GM12891 (cell line): ENCODE results near the gene ATP1A4.
A peak's percentile ranks its signal among the peaks of the same experiment; 100 is the strongest.

ENCODE experiments used
- DNase-seq: peaks from one replicate; pipeline ENCODE4 v3.0.0; 2011; ENCODE audit warnings: low spot score; ENCODE audit not compliant: insufficient read length
- FAIRE-seq: peaks from 2 replicates; lab custom pipeline; 2011; peaks lifted over from hg19 to GRCh38; lab: Jason Lieb, UNC
- PAX5 ChIP-seq: IDR thresholded peaks from 2 replicates; pipeline ENCODE4 v1.6.1; 2011; ENCODE audit warnings: low read length, moderate library complexity, mild to moderate bottlenecking; ENCODE audit not compliant: insufficient read depth, severe bottlenecking
- POLR2A ChIP-seq: IDR thresholded peaks from 2 replicates; pipeline ENCODE4 v1.6.1; 2011; ENCODE audit warnings: low read depth, low read length, control low read depth
- POLR2AphosphoS5 ChIP-seq: IDR thresholded peaks from 2 replicates; pipeline ENCODE4 v1.6.1; 2011; ENCODE audit warnings: low read depth, low read length, control low read depth
- POU2F2 ChIP-seq: IDR thresholded peaks from 2 replicates; pipeline ENCODE4 v1.6.1; 2011; ENCODE audit warnings: low read depth, mild to moderate bottlenecking, control low read depth, low read length, moderate library complexity
- SPI1 ChIP-seq: IDR thresholded peaks from 2 replicates; pipeline ENCODE4 v1.6.1; 2011; ENCODE audit warnings: low read depth, low read length, control low read depth
- TAF1 ChIP-seq: IDR thresholded peaks from 2 replicates; pipeline ENCODE4 v1.6.1; 2011; ENCODE audit warnings: low read depth, low read length, control low read depth

ATP1A4 gene

DNA sequence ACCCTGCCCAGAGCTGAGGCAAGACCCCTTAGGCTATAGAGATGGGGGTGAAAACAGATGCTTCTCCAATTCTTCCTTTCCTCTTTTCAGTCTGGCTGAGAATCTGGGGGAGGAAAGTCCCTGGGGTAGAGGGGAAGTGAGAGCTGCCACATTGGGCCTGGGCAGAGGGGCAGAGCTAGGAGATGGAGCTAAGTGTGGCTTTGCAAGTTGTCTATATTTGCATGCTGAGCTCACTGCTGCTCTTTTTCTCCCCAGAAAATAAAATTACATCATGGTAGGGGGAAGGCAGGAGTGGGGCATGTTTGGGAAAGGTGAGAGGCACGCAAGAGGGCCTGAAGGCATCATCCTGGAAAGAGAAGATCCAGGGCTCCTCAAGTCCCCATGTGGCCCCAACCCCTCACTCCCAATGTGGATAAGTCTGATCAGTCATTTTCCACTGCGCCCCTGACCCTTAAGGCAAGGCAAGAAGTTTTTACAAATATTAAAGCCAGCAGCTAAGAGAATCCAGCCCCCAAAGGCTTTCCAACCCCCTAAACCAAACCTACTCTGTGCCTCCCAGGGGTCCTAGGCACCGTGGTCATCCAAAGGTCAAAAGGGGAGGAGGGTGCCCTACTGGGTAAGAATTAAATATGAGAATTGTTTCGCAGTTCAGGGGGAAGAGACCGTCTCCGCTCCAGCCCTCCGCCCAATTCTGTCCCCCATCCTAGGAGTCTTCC lies 53.3 kb downstream of the ATP1A4 start:
- DNase-seq (peak; percentile 33), FAIRE-seq (peak; percentile 90)

DNA sequence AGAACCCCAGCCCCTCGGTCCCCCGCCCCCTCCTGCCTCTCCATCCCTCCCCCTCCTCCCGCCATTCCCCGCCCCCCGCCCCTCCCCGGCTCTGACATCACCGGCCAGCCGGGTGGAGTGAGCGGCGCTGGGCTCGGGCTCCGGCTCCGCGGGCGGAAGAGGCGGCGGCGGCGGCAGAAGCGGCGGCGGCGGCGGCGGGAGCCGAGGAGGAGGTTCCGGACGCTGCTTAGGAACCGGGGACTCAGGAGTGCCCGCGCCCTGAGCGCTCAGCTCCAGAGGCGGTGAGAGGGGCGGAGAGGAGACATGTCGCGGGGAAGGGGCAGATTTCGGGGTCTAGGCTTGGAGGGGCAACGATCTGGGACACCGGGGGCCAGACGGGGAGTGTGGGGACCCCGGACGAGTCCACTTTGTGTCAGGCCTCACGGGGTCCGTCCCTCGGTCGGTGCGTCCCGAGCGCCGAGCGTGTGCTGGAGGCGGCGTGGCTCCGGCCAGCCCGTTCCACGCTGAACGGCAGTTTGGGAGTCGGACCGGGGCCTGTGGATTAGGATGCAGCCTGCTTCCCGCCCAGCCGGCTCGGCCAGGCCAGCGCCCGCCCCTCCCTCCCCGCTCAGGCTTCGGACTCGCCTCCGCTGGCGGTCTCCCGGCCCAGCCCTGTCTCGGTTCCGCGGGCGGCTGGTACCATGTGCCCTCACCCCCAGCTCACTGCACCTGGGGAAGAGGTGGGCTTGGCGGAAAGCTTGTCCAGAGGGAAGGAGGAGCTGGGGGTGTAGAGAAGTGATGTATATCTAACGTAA lies 54.0 kb downstream of the ATP1A4 start, which contains the start of gene PEA15:
PEA15 (plus strand) TSS at position 143 of the 794 bp plus-strand sequence. CDS start 6,161 bp downstream, outside the sequence.
- FAIRE-seq = no peak
- TF ChIP-seq POLR2A = no peak
- TF ChIP-seq POLR2AphosphoS5 = no peak
- no peak for TF ChIP-seq PAX5
- TF ChIP-seq POU2F2 = no peak
- TF ChIP-seq SPI1 = no peak
- no peak for TF ChIP-seq TAF1
- peak; percentile 84 for DNase-seq

More for the DNA sequence above, 53.3 kb downstream of the ATP1A4 start:
- TF ChIP-seq SPI1 (peak; percentile 95), PAX5 (no peak), POU2F2 (no peak; the same call in 1 of the 2 replicates)

DNA sequence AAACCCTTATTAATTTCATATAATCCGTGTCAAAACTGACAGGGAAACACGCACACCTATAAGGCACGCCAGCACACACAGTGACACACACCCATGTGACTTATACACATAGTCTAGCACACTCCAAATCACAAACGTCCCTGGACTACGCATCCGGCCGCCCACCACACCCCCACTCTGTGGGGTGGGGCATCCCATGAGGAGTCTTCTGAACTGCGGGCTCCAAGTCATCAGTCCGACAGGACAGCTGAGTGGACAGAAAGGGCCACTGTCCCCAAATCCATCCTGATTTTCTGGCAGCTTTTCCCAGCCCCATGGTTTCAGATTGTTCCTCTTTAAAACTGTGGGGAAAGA lies 54.6 kb downstream of the ATP1A4 start:
- TF ChIP-seq POLR2AphosphoS5 = no peak
- no peak for TF ChIP-seq POU2F2
- no peak for TF ChIP-seq SPI1
- no peak for TF ChIP-seq TAF1
- TF ChIP-seq POLR2A = no peak
- TF ChIP-seq PAX5 = no peak
- DNase-seq = peak; percentile 56
- FAIRE-seq = peak; percentile 80

DNA sequence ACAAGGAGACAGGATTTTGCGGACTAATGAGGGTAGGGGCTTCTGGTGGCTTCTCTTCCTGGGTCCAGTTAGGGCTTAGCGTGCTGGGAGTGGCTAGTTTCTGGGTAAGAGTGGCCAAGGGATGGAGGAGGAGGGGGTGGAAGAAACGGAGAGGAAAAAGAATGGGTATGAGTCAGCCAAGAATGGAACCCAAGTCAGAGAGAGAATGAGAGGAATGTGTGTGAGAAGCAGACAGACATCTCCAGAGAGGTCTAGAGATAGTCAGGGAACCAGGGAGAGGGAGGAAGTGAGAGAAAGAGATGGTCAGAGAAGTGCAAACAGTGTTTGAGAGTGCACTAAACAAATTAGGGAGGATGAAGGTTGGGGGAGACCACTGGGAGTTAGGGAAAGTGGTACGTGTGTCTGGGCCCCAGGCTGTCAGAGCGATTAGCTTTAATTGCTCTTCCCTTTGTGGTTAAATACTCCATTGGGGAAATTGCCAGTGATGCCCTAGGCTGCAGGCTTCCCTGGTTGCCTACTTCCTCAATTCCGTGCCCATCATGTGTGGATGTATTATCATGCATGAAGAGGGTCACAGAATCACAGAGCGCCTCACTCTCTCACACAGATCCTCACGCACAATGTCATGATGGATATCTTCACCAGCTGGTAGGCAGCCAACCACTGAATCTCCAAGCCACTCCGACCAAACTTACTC lies 55.2 kb downstream of the ATP1A4 start:
- TF ChIP-seq POLR2A (no peak), POU2F2 (peak; percentile 50; the same call in 1 of the 2 replicates), POLR2AphosphoS5 (no peak), TAF1 (no peak), SPI1 (peak; percentile 86), PAX5 (no peak)
- peak; percentile 56 for FAIRE-seq
- no peak for DNase-seq

DNA sequence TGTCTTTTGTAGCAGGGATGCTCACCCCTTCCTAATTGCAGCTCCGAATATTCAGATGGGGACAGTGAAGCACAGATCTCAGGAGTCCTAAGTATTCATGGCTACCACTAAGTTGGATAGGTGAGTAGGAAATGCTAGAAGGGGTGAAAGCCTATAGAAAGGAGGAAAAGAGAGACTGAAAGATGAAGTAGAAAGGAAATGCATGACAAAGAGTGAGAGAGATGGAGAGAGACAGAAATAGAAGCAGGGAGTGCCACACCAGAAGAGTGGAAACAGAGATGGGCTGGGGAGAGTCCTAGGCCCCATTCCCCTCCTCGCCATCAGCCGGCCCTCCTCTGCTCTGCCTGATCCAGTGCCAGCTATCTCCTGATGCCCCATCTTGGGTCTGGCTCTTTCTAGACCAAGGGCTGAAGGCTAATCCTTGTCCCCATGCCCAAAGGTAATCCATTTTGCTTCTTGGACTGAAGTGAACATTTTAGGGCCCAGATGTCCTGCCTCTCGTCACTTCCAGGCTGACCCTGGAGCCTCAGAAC lies 55.8 kb downstream of the ATP1A4 start:
- FAIRE-seq (no peak), DNase-seq (no peak)
- TF ChIP-seq SPI1 = no peak
- TF ChIP-seq POLR2AphosphoS5 = no peak
- TF ChIP-seq TAF1 = no peak
- no peak for TF ChIP-seq PAX5
- TF ChIP-seq POLR2A = no peak
- no peak for TF ChIP-seq POU2F2

DNA sequence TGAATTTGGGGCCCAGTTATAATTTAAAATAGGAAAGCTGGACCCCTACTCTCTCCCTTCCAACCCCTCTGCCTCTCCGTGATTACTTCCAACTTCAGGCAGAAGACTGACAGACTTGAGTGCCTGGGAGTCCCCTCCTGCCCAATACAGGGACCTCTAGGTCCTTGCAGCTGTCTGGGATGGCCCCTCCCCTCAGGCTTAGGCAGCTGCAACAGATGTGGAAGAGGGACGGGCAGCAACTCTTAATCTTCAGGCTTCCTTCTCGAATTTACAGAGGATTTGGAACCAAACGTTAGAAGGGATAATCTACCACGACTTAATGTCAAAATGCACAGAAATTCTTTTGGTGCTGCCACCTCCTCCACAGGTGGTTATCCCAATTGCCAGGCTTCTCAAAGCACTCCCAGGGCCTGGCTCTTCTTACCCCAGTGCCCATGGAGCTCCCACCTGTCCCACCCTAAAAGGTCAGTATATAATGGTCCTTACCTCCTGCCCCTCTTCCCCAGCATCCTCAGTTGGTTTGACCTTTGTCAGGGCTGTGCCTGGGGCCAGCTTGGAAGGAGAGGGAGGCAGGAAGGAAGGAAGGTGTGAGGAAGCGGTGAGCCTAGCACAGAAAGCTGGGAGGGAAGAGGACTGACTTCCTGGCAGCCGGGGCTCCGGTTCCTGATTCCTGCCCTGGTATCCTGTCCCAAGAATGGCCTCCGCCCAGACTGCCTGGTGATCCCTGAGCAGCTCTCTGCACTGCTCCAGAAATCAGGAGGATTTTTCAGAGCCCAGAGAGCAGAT lies 56.6 kb downstream of the ATP1A4 start:
- DNase-seq = no peak
- TF ChIP-seq PAX5 (no peak), POU2F2 (no peak), TAF1 (no peak), POLR2AphosphoS5 (no peak), POLR2A (no peak), SPI1 (no peak)
- FAIRE-seq = no peak

DNA sequence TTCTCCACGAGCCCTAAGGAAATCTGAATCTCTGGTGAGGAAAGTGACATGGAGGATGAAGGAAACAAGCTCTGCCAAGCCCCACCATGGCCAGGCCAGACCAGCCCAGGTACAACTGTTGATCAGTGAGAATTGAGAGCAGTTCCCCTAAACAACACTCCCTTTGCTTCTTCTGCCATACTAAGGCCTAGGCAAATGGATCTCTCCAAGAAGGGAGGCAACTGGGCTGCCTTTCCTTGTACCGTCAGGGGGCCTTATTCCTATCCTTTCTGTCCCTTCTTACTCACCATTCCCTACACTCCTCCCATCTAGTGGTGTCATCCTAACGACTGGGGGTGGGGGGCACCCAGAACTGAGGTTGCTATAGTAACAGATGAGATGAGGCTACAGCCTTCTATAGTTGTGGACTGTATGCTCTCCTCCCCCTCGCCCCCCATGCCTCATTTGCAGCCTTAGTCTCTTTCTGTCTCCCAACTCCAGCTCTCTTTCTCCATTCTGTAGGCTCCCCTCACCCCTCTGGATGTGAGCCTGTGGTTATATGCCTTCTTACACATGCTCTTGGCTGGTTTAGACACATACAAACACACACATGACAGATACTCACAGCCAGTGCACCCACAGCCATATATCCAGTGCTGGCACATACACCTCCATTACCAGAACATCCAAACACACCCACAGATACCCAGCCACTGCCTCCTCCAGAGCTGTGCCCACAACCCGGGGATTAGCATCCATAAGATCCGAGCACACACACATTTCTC lies 57.3 kb downstream of the ATP1A4 start:
- DNase-seq = no peak
- TF ChIP-seq SPI1 (no peak), TAF1 (no peak), POLR2A (no peak), PAX5 (no peak), POU2F2 (no peak), POLR2AphosphoS5 (no peak)
- FAIRE-seq = no peak

DNA sequence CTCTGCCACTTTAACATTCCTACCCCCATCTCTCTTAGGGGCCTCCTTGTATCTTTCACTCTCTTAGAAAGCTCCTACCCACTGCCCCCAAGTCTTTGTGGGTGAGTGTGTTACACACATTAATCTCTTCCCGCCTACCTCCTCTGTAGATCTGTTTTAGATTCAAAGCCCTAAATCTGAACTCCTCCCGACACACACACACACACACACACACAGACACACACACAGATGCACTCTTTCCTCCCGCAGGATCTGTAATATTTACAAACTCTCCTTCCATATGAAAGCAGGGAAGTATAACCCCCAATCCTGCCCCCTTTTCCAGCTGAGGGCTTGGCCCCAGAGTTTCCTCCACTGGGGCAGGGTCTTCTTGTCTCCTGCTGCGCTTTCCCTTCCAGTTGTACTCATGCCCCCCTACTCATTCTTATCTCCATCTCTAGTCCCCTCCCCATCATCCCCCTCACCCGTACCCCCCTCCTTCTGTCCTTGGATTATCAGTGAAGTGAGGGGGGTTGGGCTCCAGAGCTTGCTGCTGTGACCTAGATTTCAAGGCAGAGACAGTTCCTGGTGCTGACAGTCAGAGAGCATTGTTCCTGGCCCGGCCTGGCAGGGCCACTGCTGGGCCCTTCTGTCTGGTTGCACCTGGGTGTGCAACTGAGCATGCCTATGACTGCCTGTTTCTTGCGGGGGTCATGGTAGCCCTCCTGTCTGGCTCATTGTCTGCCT lies 58.1 kb downstream of the ATP1A4 start:
- DNase-seq = no peak
- no peak for FAIRE-seq
- TF ChIP-seq TAF1 = no peak
- TF ChIP-seq POU2F2 = no peak
- no peak for TF ChIP-seq POLR2AphosphoS5
- TF ChIP-seq POLR2A = no peak
- TF ChIP-seq SPI1 = no peak
- no peak for TF ChIP-seq PAX5
